B cell (primary cell): ENCODE data around the gene DNM1.
"Not testable (repeated sequence)": the region's sequence is repeated elsewhere in the genome, so short reads cannot be mapped to it uniquely, and the experiment has no call there.

ENCODE experiments used
- CTCF ChIP-seq: fragments of 200-600 bp; IDR thresholded peaks from one replicate; pipeline ENCODE4 v1.8.0; 2022; ENCODE audit warnings: antibody characterized with exemption, mild to moderate bottlenecking
- EZH2 ChIP-seq: IDR thresholded peaks from 2 replicates; pipeline ENCODE4 v1.6.1; 2012; ENCODE audit warnings: borderline replicate concordance, low read depth, mild to moderate bottlenecking, moderate library complexity, low read length; ENCODE audit not compliant: insufficient read depth, poor library complexity, severe bottlenecking

- TF ChIP-seq CTCF, EZH2: not testable (repeated sequence)
Measured at GRCh38 chr9:128181480-128181879, 21.7 kb upstream of the DNM1 start.
